Ishikawa (cell line): ENCODE measurements around the gene DSC2.

Source experiments
- CEBPB ChIP-seq: IDR thresholded peaks from 2 replicates; pipeline ENCODE4 v1.6.1; 2012
- EP300 ChIP-seq: IDR thresholded peaks from 2 replicates; pipeline ENCODE4 v1.6.1; 2012; ENCODE audit warnings: borderline replicate concordance
- FOXM1 ChIP-seq: IDR thresholded peaks from 2 replicates; pipeline ENCODE4 v1.6.1; 2012; ENCODE audit warnings: low read depth, borderline replicate concordance
- NFIC ChIP-seq: IDR thresholded peaks from 2 replicates; pipeline ENCODE4 v1.6.1; 2012
- RAD21 ChIP-seq: IDR thresholded peaks from 2 replicates; pipeline ENCODE4 v1.6.1; 2012; ENCODE audit warnings: low read depth
- TAF1 ChIP-seq: IDR thresholded peaks from 2 replicates; pipeline ENCODE4 v1.6.1; 2012; ENCODE audit warnings: low read depth, mild to moderate bottlenecking
- TCF12 ChIP-seq: IDR thresholded peaks from 2 replicates; pipeline ENCODE4 v1.6.1; 2012; ENCODE audit warnings: low read depth
- YY1 ChIP-seq: IDR thresholded peaks from 2 replicates; pipeline ENCODE4 v1.6.1; 2012; ENCODE audit warnings: low read depth
- ZBTB7A ChIP-seq: IDR thresholded peaks from 2 replicates; pipeline ENCODE4 v1.6.1; 2012; ENCODE audit warnings: low read depth
- TF ChIP-seq, protein P1 (sequence below): IDR thresholded peaks from 2 replicates; pipeline ENCODE4 v1.6.1; 2012
- TF ChIP-seq, protein P2 (sequence below): IDR thresholded peaks from 2 replicates; pipeline ENCODE4 v1.6.1; 2012

DNA sequence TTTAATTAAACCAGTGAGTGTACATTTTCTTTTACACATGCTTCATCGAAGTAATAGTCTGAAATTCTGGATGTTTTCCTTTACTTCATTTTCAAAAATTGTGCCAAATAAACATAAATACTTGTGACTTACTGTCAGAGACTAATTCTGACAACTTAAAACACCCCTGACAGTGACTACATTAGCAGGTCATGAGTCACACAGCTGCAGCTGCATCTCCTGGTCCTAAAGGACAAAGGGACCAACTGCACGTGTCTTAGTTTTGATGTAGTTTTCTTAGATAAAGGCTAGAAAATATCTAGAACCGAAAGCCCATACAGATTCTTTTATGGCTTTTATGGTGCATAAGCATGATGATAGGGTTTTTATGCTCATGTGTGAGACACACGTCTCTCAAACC lies 30.0 kb downstream of the DSC2 start:
- no peak for TF ChIP-seq CEBPB
- TF ChIP-seq RAD21 = no peak
- TF ChIP-seq YY1 = no peak
- TF ChIP-seq, protein P1, sequence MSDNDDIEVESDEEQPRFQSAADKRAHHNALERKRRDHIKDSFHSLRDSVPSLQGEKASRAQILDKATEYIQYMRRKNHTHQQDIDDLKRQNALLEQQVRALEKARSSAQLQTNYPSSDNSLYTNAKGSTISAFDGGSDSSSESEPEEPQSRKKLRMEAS = no peak
- no peak for TF ChIP-seq TAF1
- TF ChIP-seq, protein P2, sequence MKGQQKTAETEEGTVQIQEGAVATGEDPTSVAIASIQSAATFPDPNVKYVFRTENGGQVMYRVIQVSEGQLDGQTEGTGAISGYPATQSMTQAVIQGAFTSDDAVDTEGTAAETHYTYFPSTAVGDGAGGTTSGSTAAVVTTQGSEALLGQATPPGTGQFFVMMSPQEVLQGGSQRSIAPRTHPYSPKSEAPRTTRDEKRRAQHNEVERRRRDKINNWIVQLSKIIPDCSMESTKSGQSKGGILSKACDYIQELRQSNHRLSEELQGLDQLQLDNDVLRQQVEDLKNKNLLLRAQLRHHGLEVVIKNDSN = no peak
- TF ChIP-seq ZBTB7A = no peak
- no peak for TF ChIP-seq TCF12
- TF ChIP-seq FOXM1 = no peak
- no peak for TF ChIP-seq EP300
- TF ChIP-seq NFIC = no peak
